Mucosa of stomach (tissue), 1 donor: ENCODE data around the gene HSD17B3.

ENCODE experiments used
- H3K27me3 ChIP-seq: one replicate; pipeline ENCODE4 v1.7.0; 2013; ENCODE audit warnings: mild to moderate bottlenecking, low read length; ENCODE audit not compliant: control insufficient read depth, insufficient read depth
- H3K36me3 ChIP-seq: one replicate; pipeline ENCODE4 v1.7.0; 2013; ENCODE audit warnings: low read length; ENCODE audit not compliant: control insufficient read depth, insufficient read depth
- H3K4me1 ChIP-seq: one replicate; pipeline ENCODE4 v1.7.0; 2013; ENCODE audit warnings: mild to moderate bottlenecking, low read length; ENCODE audit not compliant: control insufficient read depth, insufficient read depth
- H3K4me3 ChIP-seq: one replicate; pipeline ENCODE4 v1.7.0; 2013; ENCODE audit warnings: low read length
- H3K9ac ChIP-seq: one replicate; pipeline ENCODE4 v1.7.0; 2013; ENCODE audit warnings: mild to moderate bottlenecking, low read length, moderate library complexity
- H3K9me3 ChIP-seq: one replicate; pipeline ENCODE4 v1.7.0; 2013; ENCODE audit warnings: mild to moderate bottlenecking, low read length, moderate library complexity; ENCODE audit not compliant: control insufficient read depth
- donor health status: Pancreatic carcinoma.

The HSD17B3 gene

GRCh38 chr9:96185518-96186156, 116.3 kb downstream of the HSD17B3 start:
- H3K9ac ChIP-seq = no peak overlapping the region

More at GRCh38 chr9:96185518-96186156, 116.3 kb downstream of the HSD17B3 start:
- Histone ChIP-seq H3K36me3 (no peaks in the 10 kb centered on the region), H3K9me3 (no peaks in the 10 kb centered on the region), H3K27me3 (no peaks in the 10 kb centered on the region), H3K4me1 (peaks cover 27% of the 10 kb centered on the region), H3K4me3 (no peak overlapping the region)
